ENCODE results near the gene GLT8D1.
A peak's percentile ranks its signal among the peaks of the same experiment; 100 is the strongest.
"Not testable (repeated sequence)": the region's sequence is repeated elsewhere in the genome, so short reads cannot be mapped to it uniquely, and the experiment has no call there.

GLT8D1 gene

DNA sequence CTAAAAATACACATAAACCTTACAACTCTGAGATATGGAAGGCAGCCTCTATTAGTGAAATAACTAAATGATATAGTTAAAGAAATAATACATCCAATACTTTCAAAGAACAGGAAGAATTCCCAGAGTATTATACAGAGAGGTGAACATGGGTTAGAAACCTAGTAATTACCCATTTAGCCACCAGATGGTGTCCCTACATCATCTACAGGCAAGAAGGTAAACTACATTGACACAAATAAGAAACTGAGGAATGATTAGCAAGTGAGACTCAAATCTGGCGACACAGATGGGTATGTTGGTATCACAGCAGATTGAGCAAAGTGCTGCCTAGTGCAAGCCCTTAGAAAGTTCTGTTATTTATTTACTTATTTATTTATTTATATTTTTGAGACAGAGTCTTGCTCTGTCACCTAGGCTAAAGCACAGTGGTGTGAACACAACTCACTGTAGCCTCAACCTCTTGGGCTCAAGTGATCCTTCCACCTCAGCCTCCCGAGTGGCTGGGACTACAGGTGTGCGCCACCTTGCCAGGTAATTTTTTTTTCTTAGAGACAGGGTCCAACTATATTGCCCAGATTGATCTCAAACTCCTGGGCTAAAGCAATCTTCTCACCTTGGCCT is 36.9 kb upstream of the GLT8D1 start:
- TF ChIP-seq, protein P1, sequence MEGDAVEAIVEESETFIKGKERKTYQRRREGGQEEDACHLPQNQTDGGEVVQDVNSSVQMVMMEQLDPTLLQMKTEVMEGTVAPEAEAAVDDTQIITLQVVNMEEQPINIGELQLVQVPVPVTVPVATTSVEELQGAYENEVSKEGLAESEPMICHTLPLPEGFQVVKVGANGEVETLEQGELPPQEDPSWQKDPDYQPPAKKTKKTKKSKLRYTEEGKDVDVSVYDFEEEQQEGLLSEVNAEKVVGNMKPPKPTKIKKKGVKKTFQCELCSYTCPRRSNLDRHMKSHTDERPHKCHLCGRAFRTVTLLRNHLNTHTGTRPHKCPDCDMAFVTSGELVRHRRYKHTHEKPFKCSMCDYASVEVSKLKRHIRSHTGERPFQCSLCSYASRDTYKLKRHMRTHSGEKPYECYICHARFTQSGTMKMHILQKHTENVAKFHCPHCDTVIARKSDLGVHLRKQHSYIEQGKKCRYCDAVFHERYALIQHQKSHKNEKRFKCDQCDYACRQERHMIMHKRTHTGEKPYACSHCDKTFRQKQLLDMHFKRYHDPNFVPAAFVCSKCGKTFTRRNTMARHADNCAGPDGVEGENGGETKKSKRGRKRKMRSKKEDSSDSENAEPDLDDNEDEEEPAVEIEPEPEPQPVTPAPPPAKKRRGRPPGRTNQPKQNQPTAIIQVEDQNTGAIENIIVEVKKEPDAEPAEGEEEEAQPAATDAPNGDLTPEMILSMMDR (IDR thresholded peaks at IDR 0.05; ENCODE audit: borderline replicate concordance, control extremely low read depth, extremely low read depth, insufficient read depth, missing control alignments) = peak; percentile 56
- DNase-seq (ENCODE audit: low spot score) = peak; percentile 63
- in situ Hi-C loops (cut with MboI; ENCODE audit: low sequenced_read_pairs, unreplicated experiment) = loop anchor here (25.0 kb wide), 1 partner anchor 320 kb away; no protein-coding TSS in a partner anchor

DNA sequence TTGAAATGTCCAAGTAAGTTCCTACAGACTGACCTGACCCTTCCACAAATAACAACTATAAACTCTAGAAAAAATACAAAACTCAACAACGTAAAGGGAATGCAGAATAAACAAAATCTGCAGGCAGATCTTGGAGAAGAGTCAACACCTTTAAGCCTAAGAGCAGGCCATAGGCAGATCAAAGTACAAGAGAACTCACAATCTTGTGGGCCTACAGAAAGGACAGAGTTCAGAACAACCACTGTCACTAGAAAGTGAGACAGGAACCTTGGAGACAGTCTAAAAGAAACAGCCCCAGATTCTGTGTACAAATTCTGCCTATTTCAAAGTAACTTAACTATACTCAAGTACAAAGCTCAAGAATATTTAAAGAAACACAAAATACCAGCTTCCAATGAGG is 34.1 kb upstream of the GLT8D1 start:
- no peak for DNase-seq (ENCODE audit: low spot score)
- TF ChIP-seq, protein P1 (IDR thresholded peaks at IDR 0.05; ENCODE audit: borderline replicate concordance, control extremely low read depth, extremely low read depth, insufficient read depth, missing control alignments) = no peak
- in situ Hi-C loops (cut with MboI; ENCODE audit: low sequenced_read_pairs, unreplicated experiment) = loop anchor here (25.0 kb wide), 1 partner anchor 323 kb away; no protein-coding TSS in a partner anchor

DNA sequence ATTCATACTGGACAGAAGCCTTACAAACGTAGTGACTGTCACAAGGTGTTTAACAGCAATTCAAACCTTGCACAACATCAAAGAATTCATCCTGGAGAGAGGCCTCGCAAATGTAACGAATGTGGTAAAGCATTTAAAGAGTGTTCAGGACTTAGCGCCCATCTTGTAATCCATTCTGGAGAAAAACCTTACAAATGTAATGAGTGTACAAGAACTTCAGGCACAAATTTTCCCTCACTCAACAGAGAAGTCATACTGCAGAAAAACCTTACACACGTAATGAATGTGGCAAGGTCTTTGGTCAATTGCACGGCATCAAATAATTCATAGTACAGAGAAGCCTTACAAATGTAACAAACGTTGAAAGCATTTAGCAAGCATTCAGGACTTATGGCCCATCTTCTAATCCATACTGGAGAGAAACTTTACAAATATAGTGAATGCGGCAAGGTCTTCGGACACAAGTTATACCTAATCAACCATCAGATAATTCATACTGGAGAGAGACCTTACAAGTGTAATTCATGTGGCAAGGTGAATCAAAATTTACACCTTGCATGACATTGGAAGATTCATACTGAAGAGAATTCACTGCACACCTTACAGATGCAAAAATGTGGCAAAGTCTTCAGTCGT is 27.8 kb upstream of the GLT8D1 start:
- TF ChIP-seq, protein P1 (IDR thresholded peaks at IDR 0.05; ENCODE audit: borderline replicate concordance, control extremely low read depth, extremely low read depth, insufficient read depth, missing control alignments) = no peak
- in situ Hi-C loops (cut with MboI; ENCODE audit: low sequenced_read_pairs, unreplicated experiment) = loop anchor here (25.0 kb wide), 1 partner anchor 329 kb away; no protein-coding TSS in a partner anchor
- no peak for DNase-seq (ENCODE audit: low spot score)

DNA sequence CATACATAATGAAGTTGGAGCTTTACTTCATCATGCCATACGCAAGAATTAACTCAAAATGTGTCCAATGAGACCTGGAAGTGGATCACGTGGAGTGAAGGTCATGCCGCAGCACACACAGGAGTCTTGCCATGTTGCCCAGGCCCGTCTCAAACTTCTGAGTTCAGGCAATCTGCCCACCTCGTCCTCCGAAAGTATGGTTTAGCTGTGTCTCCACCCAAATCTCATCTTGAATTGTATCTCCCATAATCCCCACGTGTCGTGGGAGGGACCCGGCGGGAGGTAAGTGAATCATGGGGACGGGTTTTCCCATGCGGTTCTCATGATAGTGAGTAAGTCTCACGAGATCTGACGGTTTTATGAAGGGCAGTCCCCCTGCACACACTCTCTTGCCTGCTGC is 26.0 kb upstream of the GLT8D1 start:
- no peak for DNase-seq (ENCODE audit: low spot score)
- TF ChIP-seq, protein P1 (IDR thresholded peaks at IDR 0.05; ENCODE audit: borderline replicate concordance, control extremely low read depth, extremely low read depth, insufficient read depth, missing control alignments) = no peak
- in situ Hi-C loops (cut with MboI; ENCODE audit: low sequenced_read_pairs, unreplicated experiment) = loop anchor here (25.0 kb wide), 1 partner anchor 331 kb away; no protein-coding TSS in a partner anchor

DNA sequence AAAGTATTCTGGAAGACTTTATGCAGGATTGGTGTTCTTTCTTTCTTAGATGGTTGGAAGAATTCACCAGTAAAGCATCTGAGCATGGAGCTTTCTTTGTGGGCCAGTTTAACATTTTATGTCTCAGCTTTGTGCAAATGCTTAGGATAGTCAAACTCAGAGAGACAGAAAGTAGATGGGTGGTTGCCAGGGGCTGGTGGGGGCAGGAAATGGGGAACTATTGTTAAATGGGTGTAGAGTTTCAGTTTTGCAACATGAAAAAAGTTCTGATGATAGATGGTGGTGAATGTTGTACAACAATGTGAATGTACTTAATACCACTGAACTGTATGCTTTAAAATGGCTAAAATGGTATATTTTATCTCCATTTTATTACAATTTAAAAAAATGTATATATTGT is 25.1 kb upstream of the GLT8D1 start:
- in situ Hi-C loops (cut with MboI; ENCODE audit: low sequenced_read_pairs, unreplicated experiment) = loop anchor here (25.0 kb wide), 1 partner anchor 332 kb away; no protein-coding TSS in a partner anchor
- TF ChIP-seq, protein P1 (IDR thresholded peaks at IDR 0.05; ENCODE audit: borderline replicate concordance, control extremely low read depth, extremely low read depth, insufficient read depth, missing control alignments) = no peak
- no peak for DNase-seq (ENCODE audit: low spot score)

DNA sequence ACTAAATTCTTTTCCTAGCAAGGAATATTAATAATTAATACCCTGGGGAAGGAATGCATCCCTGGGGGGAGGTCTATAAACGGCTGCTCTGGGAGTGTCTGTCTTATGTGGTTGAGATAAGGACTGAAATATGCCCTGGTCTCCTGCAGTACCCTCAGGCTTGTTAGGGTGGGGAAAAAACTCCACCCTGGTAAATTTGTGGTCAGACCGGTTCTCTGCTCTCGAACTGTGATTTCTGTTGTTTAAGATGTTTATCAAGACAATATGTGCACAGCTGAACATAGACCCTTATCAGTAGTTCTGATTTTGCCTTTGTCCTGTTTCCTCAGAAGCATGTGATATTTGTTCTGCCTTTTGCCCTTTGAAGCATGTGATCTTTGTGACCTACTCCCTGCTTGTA is 23.2 kb upstream of the GLT8D1 start:
- in situ Hi-C loops (cut with MboI; ENCODE audit: low sequenced_read_pairs, unreplicated experiment) = loop anchor here (25.0 kb wide), 1 partner anchor 334 kb away; no protein-coding TSS in a partner anchor
- not testable (repeated sequence) for DNase-seq (ENCODE audit: low spot score)

DNA sequence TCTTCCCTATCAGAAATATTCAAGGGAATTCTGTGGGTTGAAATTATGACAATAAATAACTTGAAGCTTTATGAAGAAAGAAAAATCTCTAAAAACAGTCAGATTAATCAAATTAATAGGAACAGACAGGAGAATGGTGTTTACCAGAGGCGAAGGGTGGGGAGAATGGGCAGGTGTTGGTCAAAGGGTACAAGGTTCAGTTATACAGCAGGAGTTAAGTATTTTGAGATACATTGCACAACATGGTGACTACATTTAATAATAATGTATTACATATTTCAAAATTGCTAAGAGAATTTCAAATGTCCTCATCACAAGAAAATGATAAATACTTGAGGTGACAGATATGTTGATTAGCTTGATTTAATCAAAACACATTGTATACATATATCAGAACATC is 18.9 kb upstream of the GLT8D1 start:
- TF ChIP-seq, protein P1 (IDR thresholded peaks at IDR 0.05; ENCODE audit: borderline replicate concordance, control extremely low read depth, extremely low read depth, insufficient read depth, missing control alignments) = no peak
- in situ Hi-C loops (cut with MboI; ENCODE audit: low sequenced_read_pairs, unreplicated experiment) = no loop called here
- no peak for DNase-seq (ENCODE audit: low spot score)

Measured in GM13976 (cell line).